Esophagus muscularis mucosa (tissue), 2 donors: ENCODE data around the gene MAX.

Source experiments
- POLR2A ChIP-seq: fragments of 450-650 bp; IDR thresholded peaks from one replicate; pipeline ENCODE4 v1.6.1; 2017; ENCODE audit warnings: antibody characterized with exemption, moderate library complexity, mild to moderate bottlenecking, low read depth
- POLR2AphosphoS5 ChIP-seq, 2 donors: sonication (generic); formaldehyde crosslinking; IDR thresholded peaks; one replicate each; pipeline ENCODE4 v1.6.1; 2017; ENCODE audit warnings: antibody characterized with exemption in 2 of 2

DNA sequence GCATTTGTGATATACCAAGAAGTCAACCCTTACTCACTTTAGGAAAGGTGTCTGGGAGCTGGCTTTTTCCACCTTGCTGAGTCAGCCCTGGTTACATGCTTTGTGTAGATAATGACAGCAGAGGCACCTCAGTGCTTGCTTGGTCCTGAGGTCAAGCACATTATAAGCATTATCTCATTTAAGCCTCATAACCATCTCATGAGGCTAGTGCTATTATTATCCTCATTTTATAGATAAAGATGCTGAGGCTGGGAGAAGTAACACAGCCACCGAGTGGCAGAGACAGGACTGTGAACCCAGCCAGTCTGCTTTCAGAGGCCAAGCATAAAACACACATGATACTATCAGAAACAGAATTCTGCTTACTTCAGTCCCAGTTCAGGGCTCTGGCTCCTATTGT, 29.4 kb downstream of the MAX start:
- TF ChIP-seq POLR2A (no peak), POLR2AphosphoS5 (IDR thresholded peaks at IDR 0.05) (no peak)
